Measurements from ENCODE around the gene PSIP1.

DNA sequence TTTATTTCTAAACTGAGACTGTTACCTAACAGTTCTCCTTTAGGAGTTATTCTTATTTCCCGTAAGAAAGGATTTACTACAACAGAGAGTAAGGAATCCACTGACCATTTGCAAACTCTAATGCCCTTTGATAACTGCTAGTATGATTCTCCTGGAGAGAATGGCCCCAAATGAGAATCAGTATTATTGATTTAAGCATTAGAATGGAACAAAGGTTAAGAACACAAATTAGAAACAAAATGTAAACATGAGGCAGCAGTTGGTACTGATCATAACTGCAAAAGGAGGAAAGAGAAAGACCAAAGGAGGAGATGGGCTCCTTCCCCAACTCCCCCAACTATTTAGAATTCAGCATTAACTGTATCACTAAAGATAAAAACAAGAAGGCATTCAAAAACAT, 30.7 kb downstream of the PSIP1 start:
- TF ChIP-seq, protein P1, sequence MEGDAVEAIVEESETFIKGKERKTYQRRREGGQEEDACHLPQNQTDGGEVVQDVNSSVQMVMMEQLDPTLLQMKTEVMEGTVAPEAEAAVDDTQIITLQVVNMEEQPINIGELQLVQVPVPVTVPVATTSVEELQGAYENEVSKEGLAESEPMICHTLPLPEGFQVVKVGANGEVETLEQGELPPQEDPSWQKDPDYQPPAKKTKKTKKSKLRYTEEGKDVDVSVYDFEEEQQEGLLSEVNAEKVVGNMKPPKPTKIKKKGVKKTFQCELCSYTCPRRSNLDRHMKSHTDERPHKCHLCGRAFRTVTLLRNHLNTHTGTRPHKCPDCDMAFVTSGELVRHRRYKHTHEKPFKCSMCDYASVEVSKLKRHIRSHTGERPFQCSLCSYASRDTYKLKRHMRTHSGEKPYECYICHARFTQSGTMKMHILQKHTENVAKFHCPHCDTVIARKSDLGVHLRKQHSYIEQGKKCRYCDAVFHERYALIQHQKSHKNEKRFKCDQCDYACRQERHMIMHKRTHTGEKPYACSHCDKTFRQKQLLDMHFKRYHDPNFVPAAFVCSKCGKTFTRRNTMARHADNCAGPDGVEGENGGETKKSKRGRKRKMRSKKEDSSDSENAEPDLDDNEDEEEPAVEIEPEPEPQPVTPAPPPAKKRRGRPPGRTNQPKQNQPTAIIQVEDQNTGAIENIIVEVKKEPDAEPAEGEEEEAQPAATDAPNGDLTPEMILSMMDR (IDR thresholded peaks at IDR 0.05; ENCODE audit: low read depth, low read length), result no peak
- TF ChIP-seq, protein P2, sequence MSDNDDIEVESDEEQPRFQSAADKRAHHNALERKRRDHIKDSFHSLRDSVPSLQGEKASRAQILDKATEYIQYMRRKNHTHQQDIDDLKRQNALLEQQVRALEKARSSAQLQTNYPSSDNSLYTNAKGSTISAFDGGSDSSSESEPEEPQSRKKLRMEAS (IDR thresholded peaks at IDR 0.05; ENCODE audit: low read depth, low read length), result no peak
- TF ChIP-seq MYC (IDR thresholded peaks at IDR 0.05; ENCODE audit: low read depth, low read length) (no peak), POLR2A (IDR thresholded peaks at IDR 0.05; ENCODE audit: extremely low read depth, insufficient read length) (no peak)
